H1 (cell line): ENCODE results near the gene ZSWIM6. TPM values are rescaled to one million over a fixed set of nuclear protein-coding genes. Genes with fewer than 3 reads are reported as not detected.
A peak's percentile ranks its signal among the peaks of the same experiment; 100 is the strongest.

Experiments used
- CTCF ChIA-PET: fragments of 300-600 bp; sonication (Branson Sonifier 250); formaldehyde crosslinking; loops from one replicate; lab custom pipeline; 2021; ENCODE audit not compliant: partially characterized antibody; lab: Charles Lee
- POLR2A ChIA-PET: fragments of 300-600 bp; sonication (Branson Sonifier 250); formaldehyde crosslinking; loops from one replicate; lab custom pipeline; 2021; ENCODE audit warnings: inconsistent platforms; ENCODE audit not compliant: partially characterized antibody; lab: Charles Lee
- DNase-seq, 2 experiments: peaks; one replicate each; pipeline versions ENCODE4 v3.0.0 to v3.0.0-alpha.2; 2010 to 2022; ENCODE audit warnings: low spot score in 2 of 2, low read depth in 1 of 2, mixed read lengths in 1 of 2
- FAIRE-seq: peaks from 2 replicates; lab custom pipeline; 2011; peaks lifted over from hg19 to GRCh38; lab: Jason Lieb, UNC
- H2AFZ ChIP-seq: 2 replicates; pipeline ENCODE4 v1.8.1; 2012; ENCODE audit warnings: low read length, inconsistent platforms
- H2AK5ac ChIP-seq: 2 replicates; pipeline ENCODE4 v1.6.1; 2013; ENCODE audit warnings: low read depth, low read length
- H2BK120ac ChIP-seq: replicated peaks from 2 replicates; pipeline ENCODE3; 2013; ENCODE audit warnings: low read depth, low read length, inconsistent platforms
- H2BK12ac ChIP-seq: 2 replicates; pipeline ENCODE4 v1.6.1; 2013; ENCODE audit warnings: low read depth, low read length
- H2BK15ac ChIP-seq: 2 replicates; pipeline ENCODE4 v1.6.1; 2013; ENCODE audit warnings: low read length
- H2BK20ac ChIP-seq: 2 replicates; pipeline ENCODE4 v1.6.1; 2013; ENCODE audit warnings: low read length
- H2BK5ac ChIP-seq: 2 replicates; pipeline ENCODE4 v1.6.1; 2013; ENCODE audit warnings: low read depth, low read length
- H3K14ac ChIP-seq: 2 replicates; pipeline ENCODE4 v1.6.1; 2013; ENCODE audit warnings: inconsistent platforms; ENCODE audit not compliant: insufficient read length
- H3K18ac ChIP-seq: 2 replicates; pipeline ENCODE4 v1.6.1; 2013; ENCODE audit warnings: low read length; ENCODE audit errors: extremely low read depth
- H3K23ac ChIP-seq: 2 replicates; pipeline ENCODE4 v1.6.1; 2013; ENCODE audit warnings: inconsistent platforms; ENCODE audit not compliant: insufficient read length
- H3K23me2 ChIP-seq: 2 replicates; pipeline ENCODE4 v1.6.1; 2013; ENCODE audit warnings: low read depth, low read length
- H3K27ac ChIP-seq: 2 replicates; pipeline ENCODE4 v1.6.1; 2011; ENCODE audit warnings: low read depth, low read length, inconsistent platforms
- H3K27me3 ChIP-seq, 4 experiments: replicated peaks in 1 of 4; 1 replicate in 1 of 4; 2 replicates in 3 of 4; pipeline versions ENCODE4 v1.6.1 to v1.8.1; 2011 to 2013; ENCODE audit warnings: low read length in 3 of 4, mild to moderate bottlenecking in 3 of 4, inconsistent platforms in 2 of 4, mixed read lengths in 2 of 4, moderate library complexity in 1 of 4; ENCODE audit not compliant: control insufficient read depth in 3 of 4, insufficient read depth in 3 of 4; ENCODE audit errors: extremely low read depth in 1 of 4
- H3K36me3 ChIP-seq, 4 experiments: 2 replicates each; pipeline versions ENCODE4 v1.6.1 to v1.8.1; 2011 to 2013; ENCODE audit warnings: mild to moderate bottlenecking in 4 of 4, low read length in 3 of 4, moderate library complexity in 2 of 4, control low read depth in 1 of 4, inconsistent platforms in 1 of 4; ENCODE audit not compliant: insufficient read depth in 4 of 4, control insufficient read depth in 2 of 4
- H3K4ac ChIP-seq: replicated peaks from 2 replicates; pipeline ENCODE3; 2013; ENCODE audit warnings: low read length, low read depth, mixed read lengths, inconsistent platforms; ENCODE audit not compliant: insufficient read length
- H3K4me1 ChIP-seq, 4 experiments: replicated peaks in 1 of 4; 1 replicate in 1 of 4; 2 replicates in 3 of 4; pipeline versions ENCODE4 v1.6.1 to v1.8.1; 2011 to 2013; ENCODE audit warnings: low read length in 3 of 4, inconsistent platforms in 2 of 4, mixed read lengths in 1 of 4; ENCODE audit not compliant: insufficient read depth in 4 of 4, control insufficient read depth in 3 of 4
- H3K4me2 ChIP-seq, 2 experiments: 2 replicates each; pipeline versions ENCODE4 v1.6.1 to v1.8.1; 2011 to 2013; ENCODE audit warnings: low read depth in 2 of 2, low read length in 2 of 2, control low read depth in 1 of 2, inconsistent platforms in 1 of 2, mild to moderate bottlenecking in 1 of 2; ENCODE audit not compliant: insufficient read depth in 1 of 2
- H3K4me3 ChIP-seq, 4 experiments: fragments of 200-600, 300-600 bp in 1 of 4; sonication (generic), shearing (Covaris generic), sonication (Bioruptor Twin) in 1 of 4; 2 replicates each; pipeline versions ENCODE4 v1.5.1 to v1.8.1; 2011 to 2016; ENCODE audit warnings: low read length in 4 of 4, low read depth in 3 of 4, control low read depth in 2 of 4, inconsistent platforms in 2 of 4, mild to moderate bottlenecking in 2 of 4, mixed read lengths in 1 of 4, moderate library complexity in 1 of 4; ENCODE audit not compliant: insufficient read depth in 2 of 4; ENCODE audit errors: extremely low read depth in 1 of 4
- H3K56ac ChIP-seq: replicated peaks from 2 replicates; pipeline ENCODE3; 2013; ENCODE audit warnings: low read depth, mild to moderate bottlenecking, mixed read lengths, low read length, inconsistent platforms; ENCODE audit not compliant: insufficient read length
- H3K79me1 ChIP-seq: 2 replicates; pipeline ENCODE4 v1.6.1; 2013; ENCODE audit warnings: low read depth, low read length, control low read depth
- H3K79me2 ChIP-seq, 2 experiments: 2 replicates each; pipeline versions ENCODE4 v1.6.1 to v1.8.1; 2012 to 2013; ENCODE audit warnings: low read length in 2 of 2, mild to moderate bottlenecking in 2 of 2, inconsistent platforms in 1 of 2; ENCODE audit not compliant: insufficient read depth in 2 of 2, control insufficient read depth in 1 of 2
- H3K9ac ChIP-seq, 4 experiments: replicated peaks in 1 of 4; 1 replicate in 1 of 4; 2 replicates in 3 of 4; pipeline versions ENCODE4 v1.6.1 to v1.8.1; 2011 to 2013; ENCODE audit warnings: low read depth in 3 of 4, low read length in 3 of 4, control low read depth in 2 of 4, mild to moderate bottlenecking in 2 of 4, moderate library complexity in 2 of 4, inconsistent platforms in 1 of 4; ENCODE audit errors: extremely low read depth in 1 of 4
- H3K9me3 ChIP-seq, 2 experiments: 2 replicates each; pipeline versions ENCODE4 v1.6.1 to v1.8.1; 2012 to 2013; ENCODE audit warnings: mild to moderate bottlenecking in 2 of 2, moderate library complexity in 2 of 2, control low read depth in 1 of 2, inconsistent platforms in 1 of 2, low read depth in 1 of 2, low read length in 1 of 2, mixed read lengths in 1 of 2; ENCODE audit not compliant: insufficient read depth in 2 of 2
- H4K20me1 ChIP-seq, 2 experiments: replicated peaks in 1 of 2; 2 replicates each; pipeline versions ENCODE3 to v1.8.1; 2011 to 2013; ENCODE audit warnings: inconsistent platforms in 2 of 2, low read length in 2 of 2, mild to moderate bottlenecking in 1 of 2; ENCODE audit not compliant: insufficient read depth in 2 of 2, control insufficient read depth in 1 of 2
- H4K5ac ChIP-seq: 2 replicates; pipeline ENCODE4 v1.6.1; 2013; ENCODE audit warnings: low read length, low read depth, mixed read lengths, inconsistent platforms; ENCODE audit not compliant: insufficient read length
- H4K8ac ChIP-seq: 2 replicates; pipeline ENCODE4 v1.8.0; 2013; ENCODE audit warnings: mild to moderate bottlenecking, moderate library complexity, low read length, inconsistent platforms; ENCODE audit not compliant: insufficient read depth; ENCODE audit errors: extremely low read depth
- H4K91ac ChIP-seq: replicated peaks from 2 replicates; pipeline ENCODE3; 2013; ENCODE audit warnings: low read length, mixed read lengths, inconsistent platforms; ENCODE audit not compliant: insufficient read length
- KDM4A ChIP-seq: IDR thresholded peaks from one replicate; pipeline ENCODE4 v1.7.1; 2012; ENCODE audit warnings: low read depth, mild to moderate bottlenecking, moderate library complexity, low read length, inconsistent platforms; ENCODE audit not compliant: severe bottlenecking
- RAD21 ChIP-seq, 2 experiments: IDR thresholded peaks in 1 of 2; conservative IDR thresholded peaks in 1 of 2; 2 replicates each; pipeline ENCODE4 v1.6.1; 2011; ENCODE audit warnings: low read depth in 2 of 2, low read length in 2 of 2, improper control_type of control experiment in 1 of 2, inconsistent platforms in 1 of 2, mild to moderate bottlenecking in 1 of 2, moderate library complexity in 1 of 2
- TBP ChIP-seq: IDR thresholded peaks from 2 replicates; pipeline ENCODE4 v1.6.1; 2011; ENCODE audit warnings: low read depth, low read length, improper control_type of control experiment
- WGBS, 2 experiments: shearing (Covaris generic) in 1 of 2; methylation state at CpG; one replicate each; pipeline versions ENCODE4 v1.1.6 to v1.1.7; 2013 to 2015; ENCODE audit warnings: low lambda C conversion rate in 2 of 2, mixed read lengths in 2 of 2, inconsistent platforms in 1 of 2, low coverage in 1 of 2, missing lambda C conversion rate in 1 of 2; ENCODE audit not compliant: insufficient replicate concordance in 2 of 2, insufficient coverage in 1 of 2, insufficient read length in 1 of 2; ENCODE audit errors: extremely low coverage in 1 of 2, missing lambda C conversion rate in 1 of 2; 5-methylcytosine and 5-hydroxymethylcytosine counted together
- polyA plus RNA-seq, 7 experiments: library from polyadenylated mRNA; depleted of rRNA in 3 of 7; stranded (reverse) in 5 of 7; unstranded in 2 of 7; fragments of >200 nt in 5 of 7; fragments of 200-250 nt in 2 of 7; gene quantifications; 1 replicate in 5 of 7; 2 replicates in 1 of 7; 4 replicates in 1 of 7; pipeline versions ENCODE4 v1.2.1 to v1.2.3, GENCODE V29; 2011 to 2013; ENCODE audit warnings: missing spikeins in 2 of 7, mixed read lengths in 2 of 7
- total RNA-seq: library from RNA; stranded (reverse); fragmentation: NEBNext Ultra II Directional; extraction: Animal tissue kit (Norgen Biotek cat#: 25700); gene quantifications from 2 replicates; pipeline ENCODE4 v1.2.1, GENCODE V29; 2021

ZSWIM6 gene
- total and polyA plus RNA-seq, 2 of the 8 experiments (the other 6 are each of a cell fraction or from before 2014, with no cell fraction given), result 7.9 to 12.4 TPM

- no peak for TF ChIP-seq TBP
- TF ChIP-seq KDM4A, result no peak
- 0 out of 4 replicates have a peak, but pooled peaks have one; percentile 10 for TF ChIP-seq RAD21 (IDR thresholded peaks at IDR 0.05 in 1 of 2, conservative IDR thresholded peaks at IDR 0.05 in 1 of 2; ENCODE audit: low read depth in 2 of 2, low read length in 2 of 2)
- TF ChIP-seq, all 59 proteins: peak for 1
- CTCF ChIA-PET, result interaction anchor here (0.7 to 1.9 kb wide), 3 partner anchors 24 to 152 kb away, joined by 3 to 8 read pairs (median 3); no protein-coding TSS in a partner anchor
These were observed 4.0 kb upstream of the ZSWIM6 start for GRCh38 chr5:61327760-61328753.

More at GRCh38 chr5:61327760-61328753, 4.0 kb upstream of the ZSWIM6 start:
- Histone ChIP-seq H4K5ac (no peak overlapping the region), H4K20me1 (peaks cover 7 to 15% of the 10 kb centered on the region in 2 experiments), H3K79me1 (no peaks in the 10 kb centered on the region), H3K9me3 (no peaks in the 10 kb centered on the region), H3K27me3 (peaks cover 15 to 45% (median 30%) of the 10 kb centered on the region in 4 experiments), H3K27ac (no peak overlapping the region), H4K8ac (no peak overlapping the region), H3K23ac (no peak overlapping the region), H3K4ac (no peak overlapping the region), H3K14ac (no peak overlapping the region), H3K79me2 (no peaks in the 10 kb centered on the region), H3K56ac (no peak overlapping the region), H2BK15ac (no peak overlapping the region), H3K18ac (no peak overlapping the region), H3K4me2 (no peak overlapping the region), H2BK120ac (no peak overlapping the region), H2BK20ac (no peak overlapping the region), H3K23me2 (peaks cover 8% of the 10 kb centered on the region; the same call in 1 of the 2 replicates), H2BK12ac (no peak overlapping the region), H3K36me3 (no peaks in the 10 kb centered on the region), H4K91ac (no peak overlapping the region), H2BK5ac (no peak overlapping the region), H3K4me1 (peaks cover 3 to 11% (median 8%) of the 10 kb centered on the region in 4 experiments; a peak in 6 of 7 replicates), H3K4me3 (no peak overlapping the region), H3K9ac (no peak overlapping the region), H2AFZ (no peak overlapping the region), H2AK5ac (no peak overlapping the region)
- DNase-seq (no peak), FAIRE-seq (no peak)
- 52% methylated on average over 6 of the region's 6 CpGs; no CpG with 5 or more reads in 1 of the 2 experiments for WGBS, 2 experiments
- POLR2A ChIA-PET, result no interaction called here
